ENCODE data around the gene CUL9.

DNA sequence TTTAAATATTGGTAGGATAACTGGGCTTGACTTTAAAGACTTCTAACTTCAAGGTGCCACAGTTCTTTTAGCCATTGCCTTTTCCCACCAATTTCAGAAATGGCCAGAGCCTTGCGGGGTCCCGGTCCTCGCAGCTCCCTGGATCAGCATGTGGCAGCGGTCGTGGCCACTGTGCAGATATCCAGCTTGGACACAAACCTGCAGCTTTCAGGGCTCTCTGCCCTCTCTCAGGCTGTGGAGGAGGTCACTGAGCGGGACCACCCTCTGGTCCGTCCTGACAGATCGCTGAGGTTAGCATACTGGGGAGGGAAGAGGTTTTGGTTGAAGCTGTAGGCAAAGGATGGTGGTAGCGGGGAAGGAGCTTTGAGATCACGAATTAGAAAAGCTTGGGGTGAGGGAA lies 6.4 kb downstream of the CUL9 start:
- TF ChIP-seq EZH2 (IDR thresholded peaks at IDR 0.05; ENCODE audit: low read length, unreplicated experiment), result no peak
- TF ChIP-seq, protein P1, sequence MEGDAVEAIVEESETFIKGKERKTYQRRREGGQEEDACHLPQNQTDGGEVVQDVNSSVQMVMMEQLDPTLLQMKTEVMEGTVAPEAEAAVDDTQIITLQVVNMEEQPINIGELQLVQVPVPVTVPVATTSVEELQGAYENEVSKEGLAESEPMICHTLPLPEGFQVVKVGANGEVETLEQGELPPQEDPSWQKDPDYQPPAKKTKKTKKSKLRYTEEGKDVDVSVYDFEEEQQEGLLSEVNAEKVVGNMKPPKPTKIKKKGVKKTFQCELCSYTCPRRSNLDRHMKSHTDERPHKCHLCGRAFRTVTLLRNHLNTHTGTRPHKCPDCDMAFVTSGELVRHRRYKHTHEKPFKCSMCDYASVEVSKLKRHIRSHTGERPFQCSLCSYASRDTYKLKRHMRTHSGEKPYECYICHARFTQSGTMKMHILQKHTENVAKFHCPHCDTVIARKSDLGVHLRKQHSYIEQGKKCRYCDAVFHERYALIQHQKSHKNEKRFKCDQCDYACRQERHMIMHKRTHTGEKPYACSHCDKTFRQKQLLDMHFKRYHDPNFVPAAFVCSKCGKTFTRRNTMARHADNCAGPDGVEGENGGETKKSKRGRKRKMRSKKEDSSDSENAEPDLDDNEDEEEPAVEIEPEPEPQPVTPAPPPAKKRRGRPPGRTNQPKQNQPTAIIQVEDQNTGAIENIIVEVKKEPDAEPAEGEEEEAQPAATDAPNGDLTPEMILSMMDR (conservative IDR thresholded peaks at IDR 0.05; ENCODE audit: low read depth, low read length), result no peak
- TF ChIP-seq EZH2phosphoT487 (IDR thresholded peaks at IDR 0.05; ENCODE audit: borderline replicate concordance, low read length), result no peak
